Thyroid gland (tissue), 4 donors: ENCODE measurements around the gene METTL14.
"Not testable (repeated sequence)": the region's sequence is repeated elsewhere in the genome, so short reads cannot be mapped to it uniquely, and the experiment has no call there.

Experiments used
- POLR2A ChIP-seq, 2 donors: fragments of 450-650 bp; IDR thresholded peaks; one replicate each; pipeline ENCODE4 v1.6.1; 2017; ENCODE audit warnings: antibody characterized with exemption in 2 of 2, mild to moderate bottlenecking in 2 of 2, moderate library complexity in 1 of 2
- TF ChIP-seq, protein P1 (sequence below), 6 experiments: fragments of 200-600 bp in 3 of 6; fragments of 450-650 bp in 3 of 6; sonication (generic) in 3 of 6; IDR thresholded peaks; one replicate each; pipeline ENCODE4 v1.5.1; 2016 to 2019; ENCODE audit warnings: antibody characterized with exemption in 6 of 6, mild to moderate bottlenecking in 2 of 6, inconsistent platforms in 1 of 6, moderate library complexity in 1 of 6

- TF ChIP-seq, protein P1, sequence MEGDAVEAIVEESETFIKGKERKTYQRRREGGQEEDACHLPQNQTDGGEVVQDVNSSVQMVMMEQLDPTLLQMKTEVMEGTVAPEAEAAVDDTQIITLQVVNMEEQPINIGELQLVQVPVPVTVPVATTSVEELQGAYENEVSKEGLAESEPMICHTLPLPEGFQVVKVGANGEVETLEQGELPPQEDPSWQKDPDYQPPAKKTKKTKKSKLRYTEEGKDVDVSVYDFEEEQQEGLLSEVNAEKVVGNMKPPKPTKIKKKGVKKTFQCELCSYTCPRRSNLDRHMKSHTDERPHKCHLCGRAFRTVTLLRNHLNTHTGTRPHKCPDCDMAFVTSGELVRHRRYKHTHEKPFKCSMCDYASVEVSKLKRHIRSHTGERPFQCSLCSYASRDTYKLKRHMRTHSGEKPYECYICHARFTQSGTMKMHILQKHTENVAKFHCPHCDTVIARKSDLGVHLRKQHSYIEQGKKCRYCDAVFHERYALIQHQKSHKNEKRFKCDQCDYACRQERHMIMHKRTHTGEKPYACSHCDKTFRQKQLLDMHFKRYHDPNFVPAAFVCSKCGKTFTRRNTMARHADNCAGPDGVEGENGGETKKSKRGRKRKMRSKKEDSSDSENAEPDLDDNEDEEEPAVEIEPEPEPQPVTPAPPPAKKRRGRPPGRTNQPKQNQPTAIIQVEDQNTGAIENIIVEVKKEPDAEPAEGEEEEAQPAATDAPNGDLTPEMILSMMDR (IDR thresholded peaks at IDR 0.05): not testable (repeated sequence)
- not testable (repeated sequence) for TF ChIP-seq POLR2A (IDR thresholded peaks at IDR 0.05)
These were observed 16.0 kb upstream of the METTL14 start for GRCh38 chr4:118669220-118669619.
